Ascending aorta (tissue), 2 donors: Measurements from ENCODE around the gene TMEM233. TPM values are rescaled to one million over a fixed set of nuclear protein-coding genes. Genes with fewer than 3 reads are reported as not detected.

Source experiments
- DNase-seq, 2 donors: peaks; one replicate each; pipeline ENCODE4 v3.0.0-alpha.2; 2019; ENCODE audit warnings: low spot score in 2 of 2
- H3K27ac ChIP-seq, 2 donors: fragments of 200-600 bp; sonication (generic); one replicate each; pipeline ENCODE4 v1.5.1; 2016 to 2017; ENCODE audit warnings: mild to moderate bottlenecking in 1 of 2
- H3K27me3 ChIP-seq: fragments of 200-600 bp; sonication (generic); one replicate; pipeline ENCODE4 v1.5.1; 2017
- H3K36me3 ChIP-seq, 2 donors: fragments of 200-600 bp; sonication (generic); one replicate each; pipeline ENCODE4 v1.5.1; 2016
- H3K4me1 ChIP-seq, 2 donors: fragments of 200-600 bp; sonication (generic); one replicate each; pipeline ENCODE4 v1.5.1; 2016 to 2017; ENCODE audit warnings: mild to moderate bottlenecking in 1 of 2
- H3K4me3 ChIP-seq, 2 donors: fragments of 200-600 bp; sonication (generic); one replicate each; pipeline ENCODE4 v1.5.1; 2016 to 2017; ENCODE audit warnings: mild to moderate bottlenecking in 1 of 2
- H3K9me3 ChIP-seq, 2 donors: fragments of 200-600 bp; sonication (generic); one replicate each; pipeline ENCODE4 v1.5.1; 2016
- CTCF ChIP-seq, 3 experiments: fragments of 200-600 bp in 2 of 3; fragments of 450-650 bp in 1 of 3; sonication (generic) in 2 of 3; IDR thresholded peaks; one replicate each; pipeline ENCODE4 v1.5.1; 2016 to 2019; ENCODE audit warnings: antibody characterized with exemption in 3 of 3, mild to moderate bottlenecking in 1 of 3, moderate library complexity in 1 of 3
- intact Hi-C: fragments of 100-400 bp; cut with DNase I; formaldehyde crosslinking; loops from one replicate; pipeline ENCODE4 v1.15.1; 2023
- total RNA-seq: library from RNA; depleted of rRNA; stranded (reverse); fragments of >200 nt; gene quantifications from one replicate; pipeline ENCODE4 v1.1.0, GENCODE V29; 2016

The TMEM233 gene
- total RNA-seq, 1 donor from 2014 or later: not detected

GRCh38 chr12:119673634-119674033 is 80.1 kb downstream of the TMEM233 start:
- H3K4me3 ChIP-seq: no peak overlapping the region
- no peak for TF ChIP-seq CTCF (IDR thresholded peaks at IDR 0.05)
- DNase-seq: no peak
- H3K9me3 ChIP-seq: no peaks in the 10 kb centered on the region
- peak overlapping the region; percentile 14 to 42 for H3K27ac ChIP-seq
- H3K36me3 ChIP-seq: peaks cover 48 to 75% of the 10 kb centered on the region in 2 donors
- intact Hi-C loops: no loop called here
- H3K27me3 ChIP-seq: no peaks in the 10 kb centered on the region
- H3K4me1 ChIP-seq: peaks cover 0 to 11% of the 10 kb centered on the region in 2 donors

- no peak for DNase-seq
- H3K27me3 ChIP-seq: no peaks in the 10 kb centered on the region
- no peak overlapping the region for H3K4me3 ChIP-seq
- no peaks in the 10 kb centered on the region for H3K9me3 ChIP-seq
- H3K36me3 ChIP-seq: peaks cover 57 to 84% of the 10 kb centered on the region in 2 donors
- H3K4me1 ChIP-seq: peaks cover 0 to 3% of the 10 kb centered on the region in 2 donors
- intact Hi-C loops: no loop called here
- no peak for TF ChIP-seq CTCF (IDR thresholded peaks at IDR 0.05)
- peak overlapping the region; percentile 14 to 42 for H3K27ac ChIP-seq
Observed at GRCh38 chr12:119674560-119674959, 81.0 kb downstream of the TMEM233 start.

DNA sequence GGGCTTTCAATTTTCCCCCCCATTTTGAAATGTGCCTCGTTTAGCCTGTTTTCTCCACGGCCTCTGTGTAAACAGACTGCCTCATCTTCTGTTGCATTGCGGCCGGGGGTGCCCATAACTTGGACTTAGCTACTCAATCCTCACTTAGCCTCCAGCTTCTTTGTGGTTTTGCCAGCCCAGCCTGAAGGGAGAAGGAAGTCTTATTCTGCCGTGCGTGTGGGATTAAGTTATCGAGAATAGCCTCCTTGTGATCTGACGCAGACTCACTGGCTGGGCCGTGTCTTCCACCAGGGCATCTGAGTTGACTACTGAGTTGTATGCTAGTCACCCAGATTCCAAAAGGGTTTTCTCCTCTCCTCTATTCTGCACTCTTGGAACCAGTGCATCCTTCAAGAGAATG is 82.4 kb downstream of the TMEM233 start:
- H3K9me3 ChIP-seq: no peaks in the 10 kb centered on the region
- DNase-seq: no peak
- no peak for TF ChIP-seq CTCF (IDR thresholded peaks at IDR 0.05)
- no peak overlapping the region for H3K27ac ChIP-seq
- no peaks in the 10 kb centered on the region for H3K27me3 ChIP-seq
- no peak overlapping the region for H3K4me3 ChIP-seq
- peaks cover 71 to 99% of the 10 kb centered on the region in 2 donors for H3K36me3 ChIP-seq
- intact Hi-C loops: no loop called here
- no peaks in the 10 kb centered on the region for H3K4me1 ChIP-seq

DNA sequence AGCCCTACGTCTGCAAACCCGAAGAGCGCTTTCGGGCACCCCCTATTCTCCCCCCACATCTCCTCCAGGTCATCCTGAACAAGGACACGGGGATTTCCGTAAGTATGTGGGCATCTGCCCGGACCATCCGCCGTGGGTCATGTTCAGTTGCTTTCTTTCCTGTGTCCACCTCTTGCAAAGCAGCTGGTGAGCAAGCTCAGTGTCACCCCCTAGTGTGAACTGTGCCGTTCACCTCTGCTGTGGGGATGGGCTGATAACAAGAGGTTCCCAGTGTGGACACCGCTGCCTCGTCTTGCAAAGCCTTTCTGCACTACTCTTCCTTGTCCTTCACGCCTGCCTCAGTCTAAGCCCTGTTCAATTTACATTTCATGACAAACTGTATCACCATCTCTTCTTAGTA is 83.0 kb downstream of the TMEM233 start:
- no peak for TF ChIP-seq CTCF (IDR thresholded peaks at IDR 0.05)
- intact Hi-C loops: no loop called here

GRCh38 chr12:119678459-119678858 is 84.9 kb downstream of the TMEM233 start:
- intact Hi-C loops: no loop called here
- Histone ChIP-seq H3K9me3 (no peaks in the 10 kb centered on the region), H3K4me3 (no peak overlapping the region), H3K27me3 (no peaks in the 10 kb centered on the region), H3K27ac (no peak overlapping the region), H3K4me1 (peaks cover 0 to 3% of the 10 kb centered on the region in 2 donors), H3K36me3 (peaks cover 64 to 86% of the 10 kb centered on the region in 2 donors)
- DNase-seq: no peak
- no peak for TF ChIP-seq CTCF (IDR thresholded peaks at IDR 0.05)

More for the DNA sequence above, 83.0 kb downstream of the TMEM233 start:
- Histone ChIP-seq H3K27me3 (no peaks in the 10 kb centered on the region), H3K27ac (no peak overlapping the region), H3K9me3 (no peaks in the 10 kb centered on the region), H3K36me3 (peaks cover 74 to 99% of the 10 kb centered on the region in 2 donors), H3K4me3 (no peak overlapping the region), H3K4me1 (no peaks in the 10 kb centered on the region)
- no peak for DNase-seq

DNA sequence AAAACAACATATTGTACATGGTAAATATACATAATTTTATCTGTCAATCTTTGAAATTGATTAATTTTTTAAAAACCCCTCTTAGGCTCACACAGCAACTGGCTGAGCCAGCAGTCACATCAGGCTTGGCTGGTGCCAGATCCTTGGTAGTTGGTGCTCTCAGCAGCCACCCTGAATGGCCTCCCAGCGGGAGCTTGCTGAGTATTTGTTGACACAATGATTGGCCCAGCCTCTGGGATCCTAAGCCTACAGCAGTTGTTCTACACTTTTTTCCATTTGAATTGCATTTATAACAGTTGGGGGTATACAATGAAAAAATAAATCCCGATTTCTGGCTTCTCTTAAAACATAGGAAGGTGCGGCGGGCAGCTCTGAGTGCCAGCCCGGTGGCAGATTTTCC is 85.5 kb downstream of the TMEM233 start:
- Histone ChIP-seq H3K36me3 (peaks cover 64 to 80% of the 10 kb centered on the region in 2 donors), H3K27ac (no peak overlapping the region), H3K9me3 (no peaks in the 10 kb centered on the region), H3K27me3 (no peaks in the 10 kb centered on the region), H3K4me1 (peaks cover 0 to 3% of the 10 kb centered on the region in 2 donors), H3K4me3 (no peak overlapping the region)
- DNase-seq: no peak
- intact Hi-C loops: no loop called here
- no peak for TF ChIP-seq CTCF (IDR thresholded peaks at IDR 0.05)
